Measurements from ENCODE around the gene PTH1R. TPM values are rescaled to one million over a fixed set of nuclear protein-coding genes. Genes with fewer than 3 reads are reported as not detected.

Gene PTH1R
- total RNA-seq, 4 donors from 2014 or later = 7.8 to 18.5 (median 14.5) TPM

- WGBS, 2 donors (ENCODE audit: low coverage in 1 of 2) = 58% methylated on average over 2 of the region's 6 CpGs; no CpG with 5 or more reads in 1 of the 2 donors
- H3K9me3 ChIP-seq = no peaks in the 10 kb centered on the region
- H3K27me3 ChIP-seq = no peaks in the 10 kb centered on the region
- H3K4me1 ChIP-seq = peaks cover 11 to 82% (median 48%) of the 10 kb centered on the region in 3 donors
- H3K36me3 ChIP-seq = peaks cover 0 to 67% of the 10 kb centered on the region in 2 donors
- no peak for ATAC-seq
- H3K4me3 ChIP-seq = no peak overlapping the region
- TF ChIP-seq POLR2AphosphoS5 (IDR thresholded peaks at IDR 0.05) = no peak
- TF ChIP-seq CTCF (IDR thresholded peaks at IDR 0.05) = no peak
- no peak for TF ChIP-seq EP300 (IDR thresholded peaks at IDR 0.05)
- TF ChIP-seq POLR2A (IDR thresholded peaks at IDR 0.05) = no peak
- peak overlapping the region in 2 of 4 donors; percentile 49 to 83 for H3K27ac ChIP-seq
Measured at GRCh38 chr3:46926039-46926438, 48.5 kb downstream of the PTH1R start.

GRCh38 chr3:46926447-46926846 is 48.9 kb downstream of the PTH1R start:
- no peak for TF ChIP-seq EP300 (IDR thresholded peaks at IDR 0.05)
- no peak for TF ChIP-seq POLR2A (IDR thresholded peaks at IDR 0.05)
- no peak for TF ChIP-seq POLR2AphosphoS5 (IDR thresholded peaks at IDR 0.05)
- TF ChIP-seq CTCF (IDR thresholded peaks at IDR 0.05) = no peak
- Histone ChIP-seq H3K27ac (peak overlapping the region in 3 of 4 donors; percentile 32 to 83 (median 49)), H3K9me3 (no peaks in the 10 kb centered on the region), H3K27me3 (no peaks in the 10 kb centered on the region), H3K36me3 (peaks cover 0 to 63% of the 10 kb centered on the region in 2 donors), H3K4me3 (no peak overlapping the region), H3K4me1 (peaks cover 13 to 86% (median 52%) of the 10 kb centered on the region in 3 donors)
- no peak for ATAC-seq
- WGBS, 2 donors (ENCODE audit: low coverage in 1 of 2) = 71 to 100% methylated on average over 1 to 2 of the region's 6 CpGs

- TF ChIP-seq POLR2AphosphoS5 (IDR thresholded peaks at IDR 0.05) (no peak), EP300 (IDR thresholded peaks at IDR 0.05) (no peak), CTCF (IDR thresholded peaks at IDR 0.05) (no peak), POLR2A (IDR thresholded peaks at IDR 0.05) (no peak)
- H3K36me3 ChIP-seq = peaks cover 0 to 57% of the 10 kb centered on the region in 2 donors
- ATAC-seq = no peak
- 55 to 74% methylated on average over 5 to 9 of the region's 15 CpGs for WGBS, 2 donors (ENCODE audit: low coverage in 1 of 2)
- no peaks in the 10 kb centered on the region for H3K9me3 ChIP-seq
- H3K4me3 ChIP-seq = no peak overlapping the region
- peaks cover 17 to 93% (median 58%) of the 10 kb centered on the region in 3 donors for H3K4me1 ChIP-seq
- no peaks in the 10 kb centered on the region for H3K27me3 ChIP-seq
- H3K27ac ChIP-seq = peak overlapping the region in 3 of 4 donors; percentile 32 to 83 (median 49)
Measured at GRCh38 chr3:46926871-46927717, 49.6 kb downstream of the PTH1R start.

- Histone ChIP-seq H3K27ac (peak overlapping the region in 2 of 4 donors; percentile 49 to 83), H3K9me3 (no peaks in the 10 kb centered on the region), H3K4me3 (no peak overlapping the region), H3K4me1 (peaks cover 19 to 99% (median 64%) of the 10 kb centered on the region in 3 donors), H3K27me3 (no peaks in the 10 kb centered on the region), H3K36me3 (peaks cover 0 to 51% of the 10 kb centered on the region in 2 donors)
- ATAC-seq = no peak
- WGBS, 2 donors (ENCODE audit: low coverage in 1 of 2) = 100% methylated on average over 3 of the region's 6 CpGs; no CpG with 5 or more reads in 1 of the 2 donors
- no peak for TF ChIP-seq POLR2A (IDR thresholded peaks at IDR 0.05)
- no peak for TF ChIP-seq EP300 (IDR thresholded peaks at IDR 0.05)
- no peak for TF ChIP-seq POLR2AphosphoS5 (IDR thresholded peaks at IDR 0.05)
- no peak for TF ChIP-seq CTCF (IDR thresholded peaks at IDR 0.05)
Measured at GRCh38 chr3:46927718-46928073, 50.2 kb downstream of the PTH1R start.

Data from gastroesophageal sphincter (tissue), 4 donors.